Natural killer cell (primary cell): ENCODE results near the gene EPC1. TPM values are rescaled to one million over a fixed set of nuclear protein-coding genes. Genes with fewer than 3 reads are reported as not detected.

Source experiments
- ATAC-seq, 3 donors: fragments of 150-1000 bp in 2 of 3; fragments of 200-7000 bp in 1 of 3; cut with Tn5 transposase; 1 replicate in 1 of 3; 2 replicates in 2 of 3; pipeline ENCODE4 v1.10.0; 2021; ENCODE audit warnings: mild to moderate bottlenecking in 2 of 3, moderate library complexity in 2 of 3
- DNase-seq, 2 donors: peaks; one replicate each; pipeline versions ENCODE4 v3.0.0 to v3.0.0-alpha.2; 2013 to 2021; ENCODE audit warnings: mixed read lengths in 1 of 2
- H3K27ac ChIP-seq: one replicate; pipeline ENCODE4 v1.5.1; 2013; ENCODE audit warnings: mild to moderate bottlenecking, low read length
- H3K27me3 ChIP-seq: one replicate; pipeline ENCODE4 v1.6.1; 2013; ENCODE audit warnings: low read length; ENCODE audit not compliant: control insufficient read depth, insufficient read depth
- H3K36me3 ChIP-seq: one replicate; pipeline ENCODE4 v1.6.1; 2013; ENCODE audit warnings: low read length; ENCODE audit not compliant: control insufficient read depth, insufficient read depth
- H3K4me1 ChIP-seq: one replicate; pipeline ENCODE4 v1.6.1; 2013; ENCODE audit warnings: low read length; ENCODE audit not compliant: control insufficient read depth, insufficient read depth
- H3K4me3 ChIP-seq: one replicate; pipeline ENCODE4 v1.5.1; 2013; ENCODE audit warnings: low read length
- H3K9me3 ChIP-seq: one replicate; pipeline ENCODE4 v1.6.1; 2013; ENCODE audit warnings: low read length; ENCODE audit not compliant: control insufficient read depth, insufficient read depth
- H3K27ac Mint-ChIP-seq, 2 donors: one replicate each; pipeline ENCODE4 v1.8.0; 2022; ENCODE audit warnings: mild to moderate bottlenecking in 2 of 2, mixed read lengths in 2 of 2, moderate library complexity in 1 of 2
- H3K27me3 Mint-ChIP-seq, 2 donors: one replicate each; pipeline ENCODE4 v1.8.0; 2022; ENCODE audit warnings: low read depth in 2 of 2, mixed read lengths in 2 of 2
- H3K36me3 Mint-ChIP-seq: one replicate; pipeline ENCODE4 v1.8.0; 2022; ENCODE audit warnings: mixed read lengths
- H3K4me1 Mint-ChIP-seq, 2 donors: one replicate each; pipeline ENCODE4 v1.8.0; 2022; ENCODE audit warnings: mixed read lengths in 2 of 2
- H3K4me3 Mint-ChIP-seq: one replicate; pipeline ENCODE4 v1.8.0; 2022; ENCODE audit warnings: mild to moderate bottlenecking, moderate library complexity, mixed read lengths
- H3K9me3 Mint-ChIP-seq, 2 donors: one replicate each; pipeline ENCODE4 v1.8.0; 2022; ENCODE audit warnings: mixed read lengths in 2 of 2
- WGBS: methylation state at CpG from one replicate; pipeline ENCODE4 v1.1.7; 2013; ENCODE audit warnings: missing lambda C conversion rate; ENCODE audit not compliant: insufficient coverage; 5-methylcytosine and 5-hydroxymethylcytosine counted together
- intact Hi-C: fragments of 100-400 bp; cut with micrococcal nuclease; formaldehyde crosslinking; loops from one replicate; pipeline ENCODE4 v1.14.2; 2022
- total RNA-seq, 4 donors: library from RNA; stranded (reverse); fragments of 120-200 nt in 1 of 4; gene quantifications; one replicate each; pipeline versions ENCODE4 v1.2.3 to v1.2.4, GENCODE V29; 2013 to 2022
- TF ChIP-seq, protein P1 (sequence below): fragments of 200-600 bp; IDR thresholded peaks from one replicate; pipeline ENCODE4 v1.8.0; 2022; ENCODE audit warnings: antibody characterized with exemption

The EPC1 gene
- total RNA-seq, 3 donors from 2014 or later (not counting 1 experiment from before 2014, with no cell fraction given) = 155 to 178 (median 161) TPM

- DNase-seq = peak; percentile 67 to 90
- H3K4me1 ChIP-seq = peaks cover 40% of the 10 kb centered on the region
- intact Hi-C loops = loop anchor here (1.0 to 2.0 kb wide), 3 partner anchors 14 to 46 kb away; partner anchors contain the start of gene EPC1
- peak overlapping the region; percentile 75 for H3K27ac ChIP-seq
- no peaks in the 10 kb centered on the region for H3K27me3 ChIP-seq
- no peak overlapping the region for H3K4me3 ChIP-seq
- H3K36me3 ChIP-seq = peaks cover 3% of the 10 kb centered on the region
- Mint-ChIP-seq H3K4me1 (peaks cover 82 to 95% of the 10 kb centered on the region in 2 donors), H3K36me3 (no peaks in the 10 kb centered on the region), H3K27me3 (no peaks in the 10 kb centered on the region), H3K27ac (peak overlapping the region; percentile 67 to 93), H3K9me3 (no peaks in the 10 kb centered on the region), H3K4me3 (peak overlapping the region; percentile 62)
- WGBS = 14% methylated on average over 3 of the region's 3 CpGs
- ATAC-seq = peak; percentile 95 to 98 (median 96)
- no peaks in the 10 kb centered on the region for H3K9me3 ChIP-seq
- TF ChIP-seq, protein P1, sequence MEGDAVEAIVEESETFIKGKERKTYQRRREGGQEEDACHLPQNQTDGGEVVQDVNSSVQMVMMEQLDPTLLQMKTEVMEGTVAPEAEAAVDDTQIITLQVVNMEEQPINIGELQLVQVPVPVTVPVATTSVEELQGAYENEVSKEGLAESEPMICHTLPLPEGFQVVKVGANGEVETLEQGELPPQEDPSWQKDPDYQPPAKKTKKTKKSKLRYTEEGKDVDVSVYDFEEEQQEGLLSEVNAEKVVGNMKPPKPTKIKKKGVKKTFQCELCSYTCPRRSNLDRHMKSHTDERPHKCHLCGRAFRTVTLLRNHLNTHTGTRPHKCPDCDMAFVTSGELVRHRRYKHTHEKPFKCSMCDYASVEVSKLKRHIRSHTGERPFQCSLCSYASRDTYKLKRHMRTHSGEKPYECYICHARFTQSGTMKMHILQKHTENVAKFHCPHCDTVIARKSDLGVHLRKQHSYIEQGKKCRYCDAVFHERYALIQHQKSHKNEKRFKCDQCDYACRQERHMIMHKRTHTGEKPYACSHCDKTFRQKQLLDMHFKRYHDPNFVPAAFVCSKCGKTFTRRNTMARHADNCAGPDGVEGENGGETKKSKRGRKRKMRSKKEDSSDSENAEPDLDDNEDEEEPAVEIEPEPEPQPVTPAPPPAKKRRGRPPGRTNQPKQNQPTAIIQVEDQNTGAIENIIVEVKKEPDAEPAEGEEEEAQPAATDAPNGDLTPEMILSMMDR = no peak
Observed at GRCh38 chr10:32332299-32332750, 14.6 kb downstream of the EPC1 start.

GRCh38 chr10:32331606-32332005, 15.4 kb downstream of the EPC1 start:
- no peak overlapping the region for H3K4me3 ChIP-seq
- peak overlapping the region; percentile 62 for H3K4me3 Mint-ChIP-seq
- H3K9me3 ChIP-seq = no peaks in the 10 kb centered on the region
- H3K36me3 Mint-ChIP-seq = no peaks in the 10 kb centered on the region
- peaks cover 86 to 95% of the 10 kb centered on the region in 2 donors for H3K4me1 Mint-ChIP-seq
- no peaks in the 10 kb centered on the region for H3K9me3 Mint-ChIP-seq
- no peaks in the 10 kb centered on the region for H3K27me3 Mint-ChIP-seq
- no peaks in the 10 kb centered on the region for H3K27me3 ChIP-seq
- H3K36me3 ChIP-seq = peaks cover 3% of the 10 kb centered on the region
- ATAC-seq (no peak), DNase-seq (no peak)
- peaks cover 37% of the 10 kb centered on the region for H3K4me1 ChIP-seq
- peak overlapping the region; percentile 67 to 93 for H3K27ac Mint-ChIP-seq
- intact Hi-C loops = loop anchor here (1.0 to 2.0 kb wide), 3 partner anchors 13 to 47 kb away; partner anchors contain the start of gene EPC1
- TF ChIP-seq, protein P1 = no peak
- H3K27ac ChIP-seq = peak overlapping the region; percentile 75

DNA sequence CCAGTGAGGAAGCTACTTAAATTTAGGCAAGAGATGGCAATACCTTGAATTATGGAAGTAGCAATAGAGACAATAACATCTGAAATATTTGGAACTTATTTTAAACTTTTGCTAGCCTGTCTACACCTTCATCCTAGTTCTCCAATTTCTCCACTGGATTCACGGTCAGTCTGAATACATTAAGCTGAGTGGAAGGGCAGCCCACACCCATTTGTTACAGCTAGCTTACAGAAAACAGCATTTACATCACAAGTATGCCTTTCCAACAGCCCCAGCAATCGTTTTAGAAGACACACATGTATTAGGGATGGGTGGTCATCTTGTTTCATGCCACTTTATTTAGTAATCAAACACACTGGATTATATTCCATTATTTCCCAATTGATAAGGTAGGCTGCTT, 16.7 kb downstream of the EPC1 start:
- H3K4me3 Mint-ChIP-seq = peak overlapping the region; percentile 43
- Histone ChIP-seq H3K27ac (no peak overlapping the region), H3K27me3 (no peaks in the 10 kb centered on the region), H3K36me3 (peaks cover 3% of the 10 kb centered on the region), H3K9me3 (no peaks in the 10 kb centered on the region), H3K4me3 (no peak overlapping the region), H3K4me1 (peaks cover 34% of the 10 kb centered on the region)
- intact Hi-C loops = no loop called here
- H3K36me3 Mint-ChIP-seq = no peaks in the 10 kb centered on the region
- H3K27ac Mint-ChIP-seq = peak overlapping the region; percentile 86 to 93
- H3K9me3 Mint-ChIP-seq = no peaks in the 10 kb centered on the region
- H3K4me1 Mint-ChIP-seq = peaks cover 86 to 95% of the 10 kb centered on the region in 2 donors
- 100% methylated on average over 2 of the region's 2 CpGs for WGBS
- DNase-seq (no peak), ATAC-seq (no peak)
- no peaks in the 10 kb centered on the region for H3K27me3 Mint-ChIP-seq
- TF ChIP-seq, protein P1 = no peak

DNA sequence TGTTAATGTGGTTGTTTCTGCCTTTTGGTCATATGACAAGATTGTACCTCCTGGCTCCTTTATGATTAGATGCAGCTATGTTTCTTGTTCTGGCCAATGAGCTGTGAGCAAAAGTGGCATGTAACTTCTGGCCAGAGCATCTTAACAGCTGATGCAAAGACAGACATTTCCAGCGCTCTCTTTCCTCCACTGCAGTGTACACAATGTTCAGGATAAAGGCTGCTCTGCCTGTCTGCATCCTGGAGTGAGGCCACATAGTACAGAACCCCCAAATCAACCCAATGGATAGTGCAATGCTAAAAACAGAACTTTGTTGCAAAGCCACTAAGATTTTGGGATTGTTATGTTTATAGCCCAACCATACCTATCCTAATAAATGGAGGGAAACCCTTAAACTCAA, 17.9 kb downstream of the EPC1 start:
- TF ChIP-seq, protein P1 = no peak

More for the DNA sequence above, 17.9 kb downstream of the EPC1 start:
- no peaks in the 10 kb centered on the region for H3K36me3 Mint-ChIP-seq
- H3K4me1 ChIP-seq = peaks cover 41% of the 10 kb centered on the region
- no peak overlapping the region for H3K4me3 ChIP-seq
- no peaks in the 10 kb centered on the region for H3K9me3 ChIP-seq
- no peaks in the 10 kb centered on the region for H3K9me3 Mint-ChIP-seq
- H3K27ac Mint-ChIP-seq = peak overlapping the region; percentile 86 to 93
- peak overlapping the region; percentile 47 for H3K4me3 Mint-ChIP-seq
- intact Hi-C loops = no loop called here
- H3K36me3 ChIP-seq = peaks cover 3% of the 10 kb centered on the region
- WGBS = 95% methylated on average over 1 of the region's 1 CpG
- no peak overlapping the region for H3K27ac ChIP-seq
- no peaks in the 10 kb centered on the region for H3K27me3 Mint-ChIP-seq
- DNase-seq (no peak), ATAC-seq (no peak)
- peaks cover 86 to 93% of the 10 kb centered on the region in 2 donors for H3K4me1 Mint-ChIP-seq
- no peaks in the 10 kb centered on the region for H3K27me3 ChIP-seq
